NCI-H2196 treated with DMSO at 0.1 percent for 48 hours (cell line): ENCODE data around the gene PATL2.
"Not testable (repeated sequence)": the region's sequence is repeated elsewhere in the genome, so short reads cannot be mapped to it uniquely, and the experiment has no call there.

Source experiments
- DNase-seq: peaks from one replicate; lab custom pipeline; 2025; ENCODE audit not compliant: unreplicated experiment; lab: John Stamatoyannopoulos, UW

The PATL2 gene

DNA sequence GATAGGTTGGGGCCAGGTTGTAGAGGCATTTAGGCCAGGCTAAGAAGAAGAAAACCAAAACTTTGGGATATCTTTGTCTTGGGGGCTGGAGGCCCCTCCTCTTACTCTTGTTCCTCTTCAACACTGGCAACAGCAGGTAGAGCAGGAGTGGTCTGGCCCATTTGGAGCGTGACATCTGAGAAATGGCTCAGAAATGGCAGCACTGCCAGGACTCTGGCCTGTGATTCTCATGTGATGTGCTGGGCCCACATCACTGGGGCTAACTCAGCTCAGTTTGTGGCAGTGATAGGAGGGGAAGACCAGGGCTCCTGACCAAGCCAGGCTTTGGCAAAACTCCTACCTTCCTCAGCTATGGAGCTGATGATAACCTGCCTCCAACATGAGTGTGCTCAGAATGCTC, 18.5 kb downstream of the PATL2 start:
- DNase-seq: no peak

GRCh38 chr15:44690245-44690644, 20.9 kb downstream of the PATL2 start:
- DNase-seq: not testable (repeated sequence)

GRCh38 chr15:44689318-44689717, 21.8 kb downstream of the PATL2 start:
- not testable (repeated sequence) for DNase-seq

GRCh38 chr15:44682809-44683682, 28.1 kb downstream of the PATL2 start:
- not testable (repeated sequence) for DNase-seq

DNA sequence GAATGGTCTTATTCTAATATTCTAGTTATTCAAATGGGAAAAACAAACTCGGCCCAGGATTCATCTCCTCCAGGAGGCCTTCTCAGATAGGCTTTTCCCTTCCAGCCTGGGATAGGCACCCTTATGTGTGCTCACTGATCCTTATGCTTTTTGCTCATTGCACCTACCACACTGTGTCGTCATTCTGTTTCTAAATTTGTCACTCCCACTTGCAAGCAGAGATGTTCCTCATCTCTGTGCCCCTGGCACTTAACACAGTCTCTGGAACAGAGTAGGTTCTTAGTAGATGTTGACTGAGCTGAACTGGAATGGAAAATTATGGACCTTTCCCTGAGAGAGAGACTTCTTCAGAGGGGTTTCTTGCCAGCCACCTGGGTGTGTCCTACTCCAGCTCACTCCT, 28.9 kb downstream of the PATL2 start:
- no peak for DNase-seq

DNA sequence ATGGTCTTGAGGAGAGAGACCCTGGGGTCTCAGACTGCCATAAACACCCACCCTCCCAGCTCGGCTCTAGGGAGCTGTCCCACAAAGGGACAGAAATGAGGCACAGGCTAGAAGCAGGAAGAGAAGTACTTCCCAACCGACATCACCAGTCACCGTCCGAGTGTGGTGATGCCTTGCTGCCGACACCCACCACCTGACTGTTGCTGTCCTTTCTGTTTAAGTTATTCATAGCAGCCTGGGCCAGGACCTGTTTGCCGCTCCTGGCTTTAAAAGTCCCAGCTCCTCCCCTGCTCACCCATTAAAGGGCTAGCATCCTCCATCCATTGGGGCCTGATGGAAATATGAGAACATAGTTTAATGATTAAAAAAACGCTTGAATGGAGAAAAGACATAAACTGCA, 34.4 kb downstream of the PATL2 start:
- no peak for DNase-seq

- DNase-seq: no peak
Measured at GRCh38 chr15:44675911-44676310, 35.2 kb downstream of the PATL2 start.

GRCh38 chr15:44673639-44674038, 37.5 kb downstream of the PATL2 start:
- DNase-seq: no peak

DNA sequence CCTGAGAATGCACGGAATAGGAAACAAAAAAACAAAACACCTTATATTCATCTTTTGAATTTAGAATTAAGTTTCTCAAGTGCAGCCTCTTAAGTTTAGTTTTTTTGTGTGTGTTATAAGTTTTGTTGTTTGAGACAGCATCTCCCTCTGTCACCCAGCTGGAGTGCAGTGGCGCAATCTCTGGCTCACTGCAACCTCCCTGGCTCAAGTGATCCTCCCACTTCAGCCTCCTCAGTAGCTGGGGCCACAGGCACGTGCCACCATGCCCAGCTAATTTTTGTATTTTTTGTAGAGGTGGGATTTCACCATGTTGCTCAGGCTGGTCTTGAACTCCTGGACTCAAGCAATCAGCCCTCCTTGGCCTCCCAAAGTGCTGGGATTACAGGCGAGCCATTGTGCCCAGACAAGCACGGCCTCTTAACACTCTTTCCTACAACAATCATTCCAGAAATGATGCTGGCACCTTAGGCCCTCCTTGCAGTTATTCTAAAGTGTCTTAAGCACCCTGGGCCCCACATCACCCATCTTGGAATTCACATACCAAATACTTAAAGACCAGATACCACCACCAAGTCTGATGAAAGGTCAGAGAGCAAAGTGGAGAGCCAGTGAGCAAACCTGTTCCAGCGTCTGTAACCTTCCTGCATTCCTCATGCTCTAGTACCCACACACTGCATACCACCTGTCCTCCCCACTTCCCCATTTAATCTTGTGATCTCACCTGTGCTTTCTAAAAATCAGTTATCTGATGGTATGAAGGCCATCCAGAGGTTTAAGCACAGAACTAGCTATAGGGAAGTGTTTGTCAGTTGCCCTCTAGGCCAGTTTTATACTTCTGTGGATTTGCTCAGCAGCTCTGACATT, 40.8 kb downstream of the PATL2 start:
- no peak for DNase-seq

- no peak for DNase-seq
Measured at GRCh38 chr15:44668921-44669320, 42.2 kb downstream of the PATL2 start.

DNA sequence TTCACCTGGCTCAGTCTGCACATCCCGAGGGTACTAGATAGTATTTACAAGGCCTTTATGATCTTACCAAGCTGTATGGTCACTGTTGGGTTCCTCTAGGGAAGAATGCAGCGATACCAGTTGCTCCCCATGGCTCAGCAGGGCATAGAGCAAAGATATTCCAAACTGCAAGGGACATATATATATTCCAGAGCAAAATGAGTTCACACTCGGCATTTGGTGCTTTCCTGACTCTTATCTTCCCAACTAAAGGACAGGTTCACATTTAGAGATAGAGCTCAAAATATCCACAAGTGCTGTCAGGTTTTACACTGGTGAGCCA, 44.1 kb downstream of the PATL2 start:
- no peak for DNase-seq

- DNase-seq: no peak
Measured at GRCh38 chr15:44666210-44667038, 44.7 kb downstream of the PATL2 start.

- peak; percentile 84 for DNase-seq
Measured at GRCh38 chr15:44663410-44664308, 47.5 kb downstream of the PATL2 start, which contains the start of gene SPG11. TSS of gene SPG11 (minus strand) at chr15:44663662. CDS start at chr15:44663647, 15 bp downstream.

DNA sequence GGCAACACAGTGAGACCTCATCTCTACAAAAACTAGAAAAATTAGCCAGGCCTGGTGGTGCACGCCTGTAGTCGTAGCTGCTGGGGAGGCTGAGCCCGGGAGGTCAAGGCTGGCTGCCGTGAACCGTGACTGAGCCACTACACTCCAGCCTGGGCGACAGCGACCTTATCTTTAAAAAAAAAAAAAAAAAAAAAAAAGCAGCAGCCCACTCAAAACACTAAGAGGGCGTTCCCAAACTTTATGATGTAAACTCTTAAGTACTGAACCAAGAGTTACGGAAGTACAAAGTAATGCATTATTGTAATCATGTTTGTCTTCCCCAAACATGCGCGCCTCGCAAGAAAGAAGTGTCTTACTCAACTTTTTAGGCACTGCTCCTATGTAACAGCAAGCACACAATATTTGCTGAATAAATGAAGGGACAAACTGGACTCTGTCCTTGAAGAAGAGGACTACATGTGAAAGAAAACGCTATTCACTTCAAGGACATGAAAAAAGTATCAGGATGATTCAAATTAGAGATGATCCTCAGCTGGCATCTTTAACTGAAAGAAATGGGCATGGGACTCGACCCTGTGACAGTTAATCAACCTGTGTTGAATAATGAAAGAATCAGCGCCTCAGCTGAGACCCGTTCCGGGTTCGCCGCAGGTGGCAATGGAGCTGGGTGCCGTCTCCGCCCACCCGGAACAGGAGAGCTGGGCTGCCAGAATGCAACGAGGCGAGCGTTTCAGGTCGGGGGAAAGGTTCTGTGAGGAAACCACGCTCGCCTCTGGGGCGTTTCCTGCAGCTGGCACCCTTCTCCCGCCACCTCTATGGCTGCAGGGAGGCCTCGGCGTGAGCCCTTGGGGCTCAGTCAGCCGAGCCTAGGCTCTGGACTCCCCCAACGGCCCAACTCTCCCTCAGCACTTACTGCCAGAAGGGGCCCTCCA, 48.4 kb downstream of the PATL2 start:
- peak; percentile 14 for DNase-seq

GRCh38 chr15:44661576-44661975, 49.5 kb downstream of the PATL2 start:
- no peak for DNase-seq

DNA sequence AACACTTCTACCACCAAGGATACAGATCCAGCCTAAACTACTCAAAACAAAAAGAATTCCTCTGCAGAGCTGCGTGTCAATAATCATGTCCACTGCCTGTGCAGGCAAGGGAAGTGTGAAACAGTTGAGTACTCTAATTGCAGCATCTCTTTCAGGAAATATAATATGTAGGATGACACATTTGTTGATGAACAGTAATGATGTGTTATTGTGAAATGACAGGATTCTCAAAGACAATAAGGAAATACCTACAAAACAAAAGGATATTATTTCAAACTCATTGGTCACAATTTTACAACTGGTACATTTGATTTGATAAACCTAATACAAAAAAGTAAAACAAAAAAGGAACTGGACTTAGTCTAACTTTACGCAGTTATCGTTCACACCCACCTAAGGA, 52.1 kb downstream of the PATL2 start:
- DNase-seq: no peak

- no peak for DNase-seq
Measured at GRCh38 chr15:44657378-44657777, 53.7 kb downstream of the PATL2 start.

DNA sequence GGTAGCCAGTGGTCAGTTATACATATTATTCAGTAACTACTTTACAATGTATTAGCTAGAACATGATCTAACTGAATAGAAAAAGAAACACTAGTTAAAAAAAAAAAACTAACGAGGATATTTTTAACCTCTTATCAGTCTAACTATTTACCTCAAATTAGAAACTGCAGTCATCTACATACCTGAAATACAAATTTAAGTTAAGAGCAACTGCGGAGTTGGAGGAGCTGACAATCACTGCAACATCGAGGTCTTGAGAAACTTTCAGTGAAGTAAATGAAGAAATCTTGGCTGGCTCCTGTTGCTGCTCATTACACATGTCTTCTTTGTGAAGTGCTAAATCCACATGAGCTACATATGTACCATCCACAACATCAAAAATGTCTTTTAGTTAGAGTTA, 54.2 kb downstream of the PATL2 start:
- DNase-seq: no peak

DNA sequence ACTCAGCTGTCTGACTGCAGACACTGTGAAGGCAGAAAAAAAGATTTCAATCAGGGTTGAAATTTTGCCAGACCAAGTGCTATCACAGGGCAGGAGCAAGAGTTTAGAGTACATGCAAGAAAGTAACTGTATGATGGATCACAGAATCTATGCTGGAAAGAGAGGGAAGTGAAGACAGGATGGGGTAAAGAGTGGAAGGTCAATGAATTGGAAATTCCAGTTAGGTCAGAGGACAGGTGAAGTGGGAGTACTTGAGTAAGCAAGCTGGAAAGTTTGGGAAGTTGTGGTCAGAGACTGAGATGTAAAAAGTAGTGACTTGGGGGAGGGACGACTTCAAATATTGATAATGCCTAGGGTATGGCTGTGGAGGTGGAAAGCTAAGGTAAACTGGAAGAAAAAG, 54.8 kb downstream of the PATL2 start:
- DNase-seq: no peak
